ENCODE results near the gene LTBP1.

GRCh38 chr2:33205693-33206434, 259.1 kb downstream of the LTBP1 start:
- TF ChIP-seq, protein P1, sequence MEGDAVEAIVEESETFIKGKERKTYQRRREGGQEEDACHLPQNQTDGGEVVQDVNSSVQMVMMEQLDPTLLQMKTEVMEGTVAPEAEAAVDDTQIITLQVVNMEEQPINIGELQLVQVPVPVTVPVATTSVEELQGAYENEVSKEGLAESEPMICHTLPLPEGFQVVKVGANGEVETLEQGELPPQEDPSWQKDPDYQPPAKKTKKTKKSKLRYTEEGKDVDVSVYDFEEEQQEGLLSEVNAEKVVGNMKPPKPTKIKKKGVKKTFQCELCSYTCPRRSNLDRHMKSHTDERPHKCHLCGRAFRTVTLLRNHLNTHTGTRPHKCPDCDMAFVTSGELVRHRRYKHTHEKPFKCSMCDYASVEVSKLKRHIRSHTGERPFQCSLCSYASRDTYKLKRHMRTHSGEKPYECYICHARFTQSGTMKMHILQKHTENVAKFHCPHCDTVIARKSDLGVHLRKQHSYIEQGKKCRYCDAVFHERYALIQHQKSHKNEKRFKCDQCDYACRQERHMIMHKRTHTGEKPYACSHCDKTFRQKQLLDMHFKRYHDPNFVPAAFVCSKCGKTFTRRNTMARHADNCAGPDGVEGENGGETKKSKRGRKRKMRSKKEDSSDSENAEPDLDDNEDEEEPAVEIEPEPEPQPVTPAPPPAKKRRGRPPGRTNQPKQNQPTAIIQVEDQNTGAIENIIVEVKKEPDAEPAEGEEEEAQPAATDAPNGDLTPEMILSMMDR (conservative IDR thresholded peaks at IDR 0.05 in 1 of 2, IDR thresholded peaks at IDR 0.05 in 1 of 2; ENCODE audit: extremely low read depth in 1 of 2, insufficient read depth in 1 of 2, low read depth in 1 of 2, low read length in 2 of 2) = no peak
- no peak for TF ChIP-seq EZH2 (IDR thresholded peaks at IDR 0.05; ENCODE audit: borderline replicate concordance, low read length)
